Bronchial epithelial cell (primary cell): ENCODE measurements around the gene PRR14L. TPM values are rescaled to one million over a fixed set of nuclear protein-coding genes. Genes with fewer than 3 reads are reported as not detected.
"Not testable (repeated sequence)": the region's sequence is repeated elsewhere in the genome, so short reads cannot be mapped to it uniquely, and the experiment has no call there.

Source experiments
- DNase-seq: peaks from one replicate; pipeline ENCODE4 v3.0.0-alpha.2; 2010; ENCODE audit warnings: low read depth
- FAIRE-seq: peaks from 2 replicates; lab custom pipeline; 2011; peaks lifted over from hg19 to GRCh38; lab: Jason Lieb, UNC
- H3K27me3 ChIP-seq: 2 replicates; pipeline ENCODE4 v1.5.1; 2011; ENCODE audit warnings: low read length; ENCODE audit not compliant: control insufficient read depth, insufficient read depth
- H3K36me3 ChIP-seq: 2 replicates; pipeline ENCODE4 v1.5.1; 2011; ENCODE audit warnings: low read length; ENCODE audit not compliant: control insufficient read depth, insufficient read depth
- H3K4me3 ChIP-seq: 2 replicates; pipeline ENCODE4 v1.5.1; 2011; ENCODE audit warnings: mild to moderate bottlenecking, low read depth, low read length, control low read depth
- total RNA-seq: library from RNA; depleted of rRNA; stranded (reverse); fragments of >200 nt; gene quantifications from 2 replicates; pipeline ENCODE4 v1.2.1, GENCODE V29; 2014
- TF ChIP-seq, protein P1 (sequence below): IDR thresholded peaks from 2 replicates; pipeline ENCODE4 v1.5.1; 2011; ENCODE audit warnings: mild to moderate bottlenecking, moderate library complexity, low read length, control low read depth, inconsistent platforms; ENCODE audit not compliant: insufficient read depth, severe bottlenecking

PRR14L gene
- total RNA-seq, 1 donor from 2014 or later = 17.4 TPM

DNA sequence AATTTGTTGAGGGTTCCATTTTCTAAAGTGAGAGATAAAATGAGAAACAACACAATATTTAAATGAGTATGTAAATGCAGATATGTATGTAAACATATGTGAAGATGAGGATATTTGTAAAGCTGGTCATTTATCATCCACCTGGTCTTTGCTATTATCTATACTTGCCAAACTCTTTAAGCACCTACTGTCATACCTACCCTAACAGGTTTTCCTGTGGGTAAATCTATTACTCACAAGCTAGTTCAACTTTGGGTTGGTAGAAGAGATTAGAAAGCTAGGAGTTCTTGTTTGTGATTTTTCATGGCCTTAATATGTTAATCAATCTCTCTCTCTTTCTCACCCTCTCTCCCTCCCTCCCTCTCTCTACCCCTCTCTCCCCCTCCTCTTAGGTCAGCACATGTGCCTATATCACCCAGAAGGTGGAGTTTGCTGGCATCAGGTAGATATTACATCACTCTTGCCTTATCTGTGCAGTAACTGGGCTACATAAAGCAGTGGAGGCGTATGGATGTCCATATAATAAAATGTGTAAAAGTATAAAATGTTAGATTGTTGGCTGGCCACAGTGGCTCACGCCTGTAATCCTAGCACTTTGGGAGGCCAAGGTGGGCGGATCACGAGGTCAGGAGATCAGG is 18.6 kb upstream of the PRR14L start:
- FAIRE-seq (no peak), DNase-seq (peak; percentile 31)
- H3K27me3 ChIP-seq = no peaks in the 10 kb centered on the region
- peaks cover 13% of the 10 kb centered on the region for H3K36me3 ChIP-seq
- H3K4me3 ChIP-seq = no peak overlapping the region
- TF ChIP-seq, protein P1, sequence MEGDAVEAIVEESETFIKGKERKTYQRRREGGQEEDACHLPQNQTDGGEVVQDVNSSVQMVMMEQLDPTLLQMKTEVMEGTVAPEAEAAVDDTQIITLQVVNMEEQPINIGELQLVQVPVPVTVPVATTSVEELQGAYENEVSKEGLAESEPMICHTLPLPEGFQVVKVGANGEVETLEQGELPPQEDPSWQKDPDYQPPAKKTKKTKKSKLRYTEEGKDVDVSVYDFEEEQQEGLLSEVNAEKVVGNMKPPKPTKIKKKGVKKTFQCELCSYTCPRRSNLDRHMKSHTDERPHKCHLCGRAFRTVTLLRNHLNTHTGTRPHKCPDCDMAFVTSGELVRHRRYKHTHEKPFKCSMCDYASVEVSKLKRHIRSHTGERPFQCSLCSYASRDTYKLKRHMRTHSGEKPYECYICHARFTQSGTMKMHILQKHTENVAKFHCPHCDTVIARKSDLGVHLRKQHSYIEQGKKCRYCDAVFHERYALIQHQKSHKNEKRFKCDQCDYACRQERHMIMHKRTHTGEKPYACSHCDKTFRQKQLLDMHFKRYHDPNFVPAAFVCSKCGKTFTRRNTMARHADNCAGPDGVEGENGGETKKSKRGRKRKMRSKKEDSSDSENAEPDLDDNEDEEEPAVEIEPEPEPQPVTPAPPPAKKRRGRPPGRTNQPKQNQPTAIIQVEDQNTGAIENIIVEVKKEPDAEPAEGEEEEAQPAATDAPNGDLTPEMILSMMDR = no peak

DNA sequence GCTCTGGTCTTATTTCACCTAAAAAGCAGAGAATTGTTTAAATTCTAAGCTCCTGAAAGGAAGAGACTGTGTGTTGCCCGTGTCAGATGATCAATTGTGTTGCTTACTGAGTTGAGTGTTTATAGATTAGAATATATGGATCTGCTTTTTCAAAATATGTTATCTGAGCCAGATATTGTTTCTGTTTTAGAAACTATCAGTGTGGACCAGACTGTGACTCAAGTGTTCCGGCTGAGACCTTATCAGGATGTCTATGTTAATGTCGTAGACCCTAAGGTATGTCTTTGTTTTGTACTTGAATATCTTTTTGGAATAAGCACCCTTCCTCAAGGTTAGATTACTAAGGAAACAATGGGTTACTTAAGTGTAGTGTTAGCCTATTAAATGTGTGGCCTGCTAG is 14.9 kb upstream of the PRR14L start:
- Histone ChIP-seq H3K36me3 (peaks cover 8% of the 10 kb centered on the region), H3K27me3 (no peaks in the 10 kb centered on the region), H3K4me3 (no peak overlapping the region)
- FAIRE-seq (no peak), DNase-seq (no peak)
- TF ChIP-seq, protein P1 = no peak

DNA sequence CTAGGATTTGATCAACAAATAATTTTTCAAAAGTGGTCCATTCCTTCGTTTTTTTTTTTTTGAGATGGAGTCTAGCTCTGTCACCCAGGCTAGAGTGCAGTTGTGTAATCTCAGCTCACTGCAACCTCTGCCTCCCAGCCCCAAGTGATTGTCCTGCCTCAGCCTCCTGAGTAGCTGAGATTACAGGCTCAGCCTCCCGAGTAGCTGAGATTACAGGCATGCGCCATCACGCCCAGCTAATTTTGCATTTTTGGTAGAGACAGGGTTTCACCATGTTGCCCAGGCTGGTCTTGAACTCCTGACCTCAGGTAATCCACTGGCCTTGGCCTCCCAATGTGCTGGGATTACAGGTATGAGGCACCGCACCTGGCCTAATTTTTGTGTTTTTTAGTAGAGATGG is 8.9 kb upstream of the PRR14L start:
- H3K4me3 ChIP-seq, DNase-seq, H3K36me3 ChIP-seq, FAIRE-seq, H3K27me3 ChIP-seq: not testable (repeated sequence)

DNA sequence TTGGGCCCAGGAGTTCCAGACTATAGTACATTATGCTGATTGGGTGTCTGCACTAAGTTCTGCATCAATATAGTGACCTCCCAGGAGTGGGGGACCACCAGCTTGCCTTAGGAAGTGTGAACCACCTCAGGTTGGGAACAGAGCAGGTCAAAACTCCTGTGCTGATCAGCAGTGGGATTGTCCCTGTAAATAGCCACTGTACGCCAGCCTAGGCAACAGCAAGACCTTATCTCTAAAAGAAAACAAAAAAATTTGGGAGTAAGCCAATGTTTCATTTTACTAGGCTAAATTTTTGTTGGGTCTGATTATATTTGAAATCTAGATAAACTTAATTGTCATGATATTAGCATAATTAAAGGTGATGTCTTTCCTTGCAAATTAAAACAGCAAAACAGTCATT is 7.3 kb upstream of the PRR14L start:
- FAIRE-seq (no peak), DNase-seq (no peak)
- TF ChIP-seq, protein P1 = no peak
- no peak overlapping the region for H3K4me3 ChIP-seq
- H3K36me3 ChIP-seq = peaks cover 5% of the 10 kb centered on the region
- no peaks in the 10 kb centered on the region for H3K27me3 ChIP-seq

DNA sequence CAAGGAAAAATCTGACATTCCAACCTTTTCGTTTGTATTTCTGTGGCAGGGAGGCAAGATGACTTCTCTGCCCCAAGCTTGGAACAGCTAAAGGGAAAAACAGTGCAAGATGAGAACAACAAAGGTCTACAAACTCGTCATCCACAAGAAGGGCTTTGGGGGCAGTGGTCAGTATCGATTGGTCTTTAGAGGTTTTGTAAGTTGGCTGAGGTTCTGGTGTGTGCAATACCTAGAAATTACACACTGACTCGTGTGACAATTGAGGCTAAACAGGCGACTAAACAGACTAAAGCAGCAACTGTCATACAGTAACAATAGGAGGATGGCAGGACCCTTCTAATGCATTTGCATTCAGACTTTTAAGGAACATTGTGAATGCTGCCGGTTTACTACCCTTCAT is 4.9 kb upstream of the PRR14L start:
- Histone ChIP-seq H3K36me3 (peaks cover 5% of the 10 kb centered on the region), H3K4me3 (peak overlapping the region; percentile 86), H3K27me3 (no peaks in the 10 kb centered on the region)
- DNase-seq = no peak
- TF ChIP-seq, protein P1 = no peak
- FAIRE-seq = no peak

DNA sequence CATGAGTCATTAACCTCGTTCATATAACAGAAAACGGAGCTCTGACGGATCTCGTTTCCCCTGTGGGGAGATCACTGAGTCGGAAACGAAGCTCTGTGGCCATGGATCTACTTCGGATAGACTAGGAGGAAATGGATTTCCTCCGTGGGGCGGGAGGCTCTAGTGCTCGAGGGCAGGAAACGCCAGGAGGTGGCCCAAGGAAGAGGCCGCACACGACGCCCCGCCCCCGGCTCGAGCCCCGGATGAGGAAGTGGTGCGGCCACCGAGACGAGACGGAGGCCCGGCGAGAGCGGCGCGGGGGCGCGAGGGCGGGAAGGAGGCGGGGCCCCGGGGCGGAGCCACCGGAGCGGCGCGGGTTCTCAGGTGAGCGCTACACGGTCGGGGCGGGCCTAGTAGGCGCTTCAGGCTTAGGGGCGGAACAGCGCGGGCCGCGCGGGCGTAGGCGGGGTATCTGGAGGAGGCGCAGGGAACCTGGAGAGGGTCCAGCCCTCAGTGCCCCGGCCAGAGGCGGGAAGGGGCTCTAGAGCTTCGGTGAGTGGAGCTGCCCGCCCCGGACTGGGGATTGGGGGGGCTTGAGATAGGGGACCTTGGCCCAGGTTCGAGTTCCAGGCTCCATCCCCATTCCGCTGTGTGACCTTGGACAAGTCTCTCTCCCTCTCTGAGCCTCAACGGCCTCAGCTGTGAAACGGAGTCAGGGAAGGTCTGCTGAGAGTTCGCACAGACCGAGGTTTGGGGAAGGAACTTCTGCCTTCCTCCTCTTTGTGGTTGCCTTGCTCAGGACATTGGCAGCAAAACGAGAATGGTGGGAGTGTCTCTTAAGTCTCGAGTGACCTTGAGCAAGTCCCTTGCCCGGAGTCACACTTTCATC is 3.9 kb upstream of the PRR14L start, which contains the start of gene DEPDC5:
TSS of gene DEPDC5 (plus strand) at position 386 of the 868 bp plus-strand sequence. CDS start 903 bp downstream, outside the sequence.
- Histone ChIP-seq H3K36me3 (peaks cover 5% of the 10 kb centered on the region), H3K4me3 (peak within 1 kb of the TSS; percentile 86), H3K27me3 (no peaks in the 10 kb centered on the region)
- TF ChIP-seq, protein P1 = no peak
- FAIRE-seq (no peak), DNase-seq (peak; percentile 81)
